ENCODE data around the gene ASCL1. TPM values are rescaled to one million over a fixed set of nuclear protein-coding genes. Genes with fewer than 3 reads are reported as not detected.

Gene ASCL1
- polyA plus RNA-seq, 1 of the 3 experiments (the other 2 are of a cell fraction): 0.21 TPM

- H3F3A ChIP-seq (replicated peaks; ENCODE audit: insufficient read depth): no peaks in the 10 kb centered on the region
- WGBS (ENCODE audit: low lambda C conversion rate): 24% methylated on average over 5 of the region's 5 CpGs
- CTCF ChIA-PET: interaction anchor here (0.5 to 4.0 kb wide), 2 partner anchors 9 to 43 kb away, joined by 3 to 16 read pairs; no protein-coding TSS in a partner anchor
Measured at GRCh38 chr12:102992297-102992696, 34.8 kb downstream of the ASCL1 start.

More at GRCh38 chr12:102992297-102992696, 34.8 kb downstream of the ASCL1 start:
- H3K9me3 ChIP-seq: no peaks in the 10 kb centered on the region
- H3K4me2 ChIP-seq: no peak overlapping the region
- H3K4me3 ChIP-seq (ENCODE audit: low read depth in 2 of 2, low read length in 1 of 2): no peak overlapping the region
- TF ChIP-seq PBX3 (IDR thresholded peaks at IDR 0.05) (no peak), RCOR1 (IDR thresholded peaks at IDR 0.05; ENCODE audit: low read length) (no peak), USF2 (IDR thresholded peaks at IDR 0.05; ENCODE audit: borderline replicate concordance, low read depth, low read length) (no peak), EP300 (IDR thresholded peaks at IDR 0.05; ENCODE audit: borderline replicate concordance in 1 of 2, low read depth in 1 of 2, low read length in 1 of 2) (no peak), POLR2AphosphoS5 (IDR thresholded peaks at IDR 0.05; ENCODE audit: low read depth, low read length) (no peak), REST (IDR thresholded peaks at IDR 0.05; ENCODE audit: low read depth, low read length) (no peak), GATA2 (CRISPR knock-in tag; IDR thresholded peaks at IDR 0.05) (no peak), TAF1 (IDR thresholded peaks at IDR 0.05; ENCODE audit: borderline replicate concordance, low read depth, low read length) (no peak), ZBTB33 (IDR thresholded peaks at IDR 0.05; ENCODE audit: borderline replicate concordance, low read depth) (no peak), RXRA (IDR thresholded peaks at IDR 0.05; ENCODE audit: borderline replicate concordance, low read depth) (no peak), TEAD4 (IDR thresholded peaks at IDR 0.05; ENCODE audit: borderline replicate concordance, insufficient read depth) (no peak), MXI1 (IDR thresholded peaks at IDR 0.05; ENCODE audit: low read depth, low read length) (no peak)
- H3K27ac ChIP-seq (ENCODE audit: low read depth in 2 of 2, low read length in 1 of 2): no peak overlapping the region
- DNase-seq: no peak
- POLR2A ChIA-PET: no interaction called here
- H3K9ac ChIP-seq: no peak overlapping the region
- no peaks in the 10 kb centered on the region for H4K20me1 ChIP-seq (ENCODE audit: insufficient read depth)
- H3K27me3 ChIP-seq (ENCODE audit: insufficient read depth): no peaks in the 10 kb centered on the region
- H3K36me3 ChIP-seq (replicated peaks in 1 of 2; ENCODE audit: control insufficient read depth in 1 of 2, insufficient read depth in 2 of 2, low read length in 1 of 2): no peaks in the 10 kb centered on the region
- no peaks in the 10 kb centered on the region for H3K79me2 ChIP-seq (ENCODE audit: insufficient read depth)
- no peak overlapping the region for H2AFZ ChIP-seq (ENCODE audit: low read depth)
- H3K4me1 ChIP-seq (ENCODE audit: control insufficient read depth in 1 of 2, insufficient read depth in 2 of 2, low read depth in 1 of 2, low read length in 1 of 2): no peaks in the 10 kb centered on the region; a peak in 1 of 4 replicates
- no peaks in the 10 kb centered on the region for H3K9me2 ChIP-seq
